ENCODE measurements around the gene NEURL1B. TPM values are rescaled to one million over a fixed set of nuclear protein-coding genes. Genes with fewer than 3 reads are reported as not detected.

The NEURL1B gene
- total and polyA plus RNA-seq, 4 donors, result 1.5 to 10.0 (median 5.5) TPM

GRCh38 chr5:172686539-172687390 lies 45.7 kb downstream of the NEURL1B start:
- no peaks in the 10 kb centered on the region for H3K27me3 ChIP-seq (ENCODE audit: control insufficient read depth in 4 of 4, insufficient read depth in 4 of 4, low read length in 3 of 4)
- no peak for DNase-seq (ENCODE audit: low spot score)
- TF ChIP-seq HNF4G (IDR thresholded peaks at IDR 0.05), result no peak
- 92% methylated on average over 37 of the region's 37 CpGs for WGBS
- H3K36me3 ChIP-seq (ENCODE audit: control insufficient read depth in 4 of 4, insufficient read depth in 3 of 4, low read depth in 1 of 4, low read length in 3 of 4), result no peaks in the 10 kb centered on the region
- H3K27ac ChIP-seq (ENCODE audit: low read depth in 1 of 2, low read length in 2 of 2), result no peak overlapping the region
- no peak overlapping the region for H3K4me3 ChIP-seq (ENCODE audit: low read depth in 1 of 3, low read length in 3 of 3)
- no peak overlapping the region for H3K9ac ChIP-seq (ENCODE audit: low read depth in 1 of 2, low read length in 2 of 2)
- no peaks in the 10 kb centered on the region for H3K9me3 ChIP-seq (ENCODE audit: control insufficient read depth in 4 of 4, low read length in 3 of 4)
- H3K4me1 ChIP-seq (ENCODE audit: control insufficient read depth in 4 of 4, insufficient read depth in 4 of 4, low read length in 3 of 4), result peaks cover 3 to 9% (median 6%) of the 10 kb centered on the region in 4 donors

GRCh38 chr5:172687940-172688339 lies 46.9 kb downstream of the NEURL1B start:
- Histone ChIP-seq H3K4me1 (ENCODE audit: control insufficient read depth in 4 of 4, insufficient read depth in 4 of 4, low read length in 3 of 4) (peaks cover 3 to 9% (median 6%) of the 10 kb centered on the region in 4 donors), H3K27me3 (ENCODE audit: control insufficient read depth in 4 of 4, insufficient read depth in 4 of 4, low read length in 3 of 4) (no peaks in the 10 kb centered on the region), H3K36me3 (ENCODE audit: control insufficient read depth in 4 of 4, insufficient read depth in 3 of 4, low read depth in 1 of 4, low read length in 3 of 4) (no peaks in the 10 kb centered on the region), H3K27ac (ENCODE audit: low read depth in 1 of 2, low read length in 2 of 2) (peak overlapping the region in 1 of 2 donors; percentile 22), H3K4me3 (ENCODE audit: low read depth in 1 of 3, low read length in 3 of 3) (no peak overlapping the region), H3K9me3 (ENCODE audit: control insufficient read depth in 4 of 4, low read length in 3 of 4) (no peaks in the 10 kb centered on the region), H3K9ac (ENCODE audit: low read depth in 1 of 2, low read length in 2 of 2) (no peak overlapping the region)
- TF ChIP-seq GABPA (IDR thresholded peaks at IDR 0.05 in 1 of 2, conservative IDR thresholded peaks at IDR 0.05 in 1 of 2) (no peak), TAF1 (conservative IDR thresholded peaks at IDR 0.05) (no peak), FOXA1 (IDR thresholded peaks at IDR 0.05) (no peak), CTCF (IDR thresholded peaks at IDR 0.05; ENCODE audit: low read depth, low read length, missing input control) (no peak), NR2F2 (IDR thresholded peaks at IDR 0.05) (no peak), EGR1 (IDR thresholded peaks at IDR 0.05; ENCODE audit: low read depth in 2 of 2) (no peak), RAD21 (IDR thresholded peaks at IDR 0.05) (no peak), JUND (IDR thresholded peaks at IDR 0.05) (no peak), SP1 (IDR thresholded peaks at IDR 0.05) (no peak), YY1 (IDR thresholded peaks at IDR 0.05) (no peak), HNF4G (IDR thresholded peaks at IDR 0.05) (no peak)
- TF ChIP-seq, protein P1, sequence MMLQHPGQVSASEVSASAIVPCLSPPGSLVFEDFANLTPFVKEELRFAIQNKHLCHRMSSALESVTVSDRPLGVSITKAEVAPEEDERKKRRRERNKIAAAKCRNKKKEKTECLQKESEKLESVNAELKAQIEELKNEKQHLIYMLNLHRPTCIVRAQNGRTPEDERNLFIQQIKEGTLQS (IDR thresholded peaks at IDR 0.05), result no peak
- TF ChIP-seq, protein P2, sequence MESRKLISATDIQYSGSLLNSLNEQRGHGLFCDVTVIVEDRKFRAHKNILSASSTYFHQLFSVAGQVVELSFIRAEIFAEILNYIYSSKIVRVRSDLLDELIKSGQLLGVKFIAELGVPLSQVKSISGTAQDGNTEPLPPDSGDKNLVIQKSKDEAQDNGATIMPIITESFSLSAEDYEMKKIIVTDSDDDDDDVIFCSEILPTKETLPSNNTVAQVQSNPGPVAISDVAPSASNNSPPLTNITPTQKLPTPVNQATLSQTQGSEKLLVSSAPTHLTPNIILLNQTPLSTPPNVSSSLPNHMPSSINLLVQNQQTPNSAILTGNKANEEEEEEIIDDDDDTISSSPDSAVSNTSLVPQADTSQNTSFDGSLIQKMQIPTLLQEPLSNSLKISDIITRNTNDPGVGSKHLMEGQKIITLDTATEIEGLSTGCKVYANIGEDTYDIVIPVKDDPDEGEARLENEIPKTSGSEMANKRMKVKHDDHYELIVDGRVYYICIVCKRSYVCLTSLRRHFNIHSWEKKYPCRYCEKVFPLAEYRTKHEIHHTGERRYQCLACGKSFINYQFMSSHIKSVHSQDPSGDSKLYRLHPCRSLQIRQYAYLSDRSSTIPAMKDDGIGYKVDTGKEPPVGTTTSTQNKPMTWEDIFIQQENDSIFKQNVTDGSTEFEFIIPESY (IDR thresholded peaks at IDR 0.05), result no peak
- 73% methylated on average over 4 of the region's 4 CpGs for WGBS
- DNase-seq (ENCODE audit: low spot score), result no peak
